HEK293T (cell line): ENCODE data around the gene RASAL3.
"Not testable (repeated sequence)": the region's sequence is repeated elsewhere in the genome, so short reads cannot be mapped to it uniquely, and the experiment has no call there.

Source experiments
- CTCF ChIA-PET: fragments of 350-600 bp; formaldehyde crosslinking; extraction: SDS; loops from one replicate; lab custom pipeline; 2021; ENCODE audit warnings: antibody characterized with exemption, inconsistent platforms; lab: Yijun Ruan, JAX
- POLR2A ChIA-PET: fragments of 350-600 bp; formaldehyde crosslinking; extraction: SDS; loops from one replicate; lab custom pipeline; 2020; ENCODE audit warnings: antibody characterized with exemption, inconsistent platforms; lab: Yijun Ruan, JAX
- DNase-seq: peaks from one replicate; pipeline ENCODE4 v3.0.0; 2012; ENCODE audit warnings: mixed read lengths; ENCODE audit errors: extremely low spot score
- ARNT ChIP-seq: fragments of 450-650 bp; IDR thresholded peaks from 2 replicates; pipeline ENCODE4 v1.6.1; 2017; ENCODE audit warnings: mild to moderate bottlenecking
- BHLHE40 ChIP-seq: fragments of 450-650 bp; IDR thresholded peaks from 2 replicates; pipeline ENCODE4 v1.6.1; 2016; ENCODE audit warnings: mild to moderate bottlenecking, moderate library complexity, borderline replicate concordance
- CTBP1 ChIP-seq: fragments of 450-650 bp; IDR thresholded peaks from 2 replicates; pipeline ENCODE4 v1.6.1; 2016; ENCODE audit warnings: borderline replicate concordance
- ELF4 ChIP-seq: fragments of 450-650 bp; IDR thresholded peaks from 2 replicates; pipeline ENCODE4 v1.6.1; 2017; ENCODE audit warnings: antibody characterized with exemption
- FOXA1 ChIP-seq: fragments of 450-650 bp; IDR thresholded peaks from 2 replicates; pipeline ENCODE4 v1.6.1; 2016; ENCODE audit warnings: mild to moderate bottlenecking
- FOXK2 ChIP-seq: fragments of 450-650 bp; IDR thresholded peaks from 2 replicates; pipeline ENCODE4 v1.6.1; 2016; ENCODE audit warnings: mild to moderate bottlenecking
- FOXM1 ChIP-seq: fragments of 450-650 bp; IDR thresholded peaks from 2 replicates; pipeline ENCODE4 v1.6.1; 2017; ENCODE audit warnings: mild to moderate bottlenecking, borderline replicate concordance
- HDGF ChIP-seq: fragments of 450-650 bp; IDR thresholded peaks from 2 replicates; pipeline ENCODE4 v1.6.1; 2017; ENCODE audit warnings: antibody characterized with exemption, borderline replicate concordance
- L3MBTL2 ChIP-seq: fragments of 450-650 bp; conservative IDR thresholded peaks from 2 replicates; pipeline ENCODE4 v1.6.1; 2016; ENCODE audit warnings: mild to moderate bottlenecking
- LEF1 ChIP-seq: fragments of 450-650 bp; IDR thresholded peaks from 2 replicates; pipeline ENCODE4 v1.6.1; 2017; ENCODE audit warnings: mild to moderate bottlenecking, borderline replicate concordance
- NFRKB ChIP-seq: fragments of 450-650 bp; IDR thresholded peaks from 2 replicates; pipeline ENCODE4 v1.6.1; 2016; ENCODE audit warnings: mild to moderate bottlenecking, moderate library complexity
- SP1 ChIP-seq: fragments of 450-650 bp; IDR thresholded peaks from 2 replicates; pipeline ENCODE4 v1.6.1; 2017
- SUZ12 ChIP-seq: fragments of 450-650 bp; IDR thresholded peaks from 2 replicates; pipeline ENCODE4 v1.6.1; 2016; ENCODE audit warnings: mild to moderate bottlenecking
- TARDBP ChIP-seq: fragments of 450-650 bp; IDR thresholded peaks from 2 replicates; pipeline ENCODE4 v1.6.1; 2016
- ZNF384 ChIP-seq: fragments of 450-650 bp; IDR thresholded peaks from 2 replicates; pipeline ENCODE4 v1.6.1; 2016
- TF ChIP-seq, protein P1 (sequence below): fragments of 450-650 bp; IDR thresholded peaks from 2 replicates; pipeline ENCODE4 v1.6.1; 2016

Gene RASAL3

DNA sequence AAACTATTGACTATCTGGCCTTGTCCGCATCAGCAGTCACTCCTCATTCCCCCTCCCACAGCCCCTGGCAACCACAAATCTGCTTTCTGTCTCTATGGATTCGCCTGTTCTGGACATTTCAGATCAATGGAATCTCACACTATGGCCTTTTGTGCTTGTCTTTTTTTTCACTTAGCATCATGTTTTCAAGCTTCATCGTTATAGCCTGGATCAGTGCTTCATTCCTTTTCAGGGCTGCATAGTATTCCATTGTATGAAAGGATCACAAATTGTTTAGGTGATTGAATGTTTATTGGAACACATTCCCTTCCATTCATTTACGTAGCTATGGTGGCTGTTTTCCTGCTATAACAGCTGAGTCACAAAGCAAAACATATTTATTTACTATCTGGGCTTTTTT is 22.7 kb upstream of the RASAL3 start:
- DNase-seq = no peak
- TF ChIP-seq ELF4 (no peak), TARDBP (no peak), FOXM1 (no peak), CTBP1 (no peak), L3MBTL2 (no peak), ZNF384 (no peak), SP1 (no peak), ARNT (no peak), HDGF (no peak), NFRKB (no peak), LEF1 (no peak), FOXA1 (no peak), SUZ12 (no peak), BHLHE40 (no peak), FOXK2 (no peak)
- TF ChIP-seq, protein P1, sequence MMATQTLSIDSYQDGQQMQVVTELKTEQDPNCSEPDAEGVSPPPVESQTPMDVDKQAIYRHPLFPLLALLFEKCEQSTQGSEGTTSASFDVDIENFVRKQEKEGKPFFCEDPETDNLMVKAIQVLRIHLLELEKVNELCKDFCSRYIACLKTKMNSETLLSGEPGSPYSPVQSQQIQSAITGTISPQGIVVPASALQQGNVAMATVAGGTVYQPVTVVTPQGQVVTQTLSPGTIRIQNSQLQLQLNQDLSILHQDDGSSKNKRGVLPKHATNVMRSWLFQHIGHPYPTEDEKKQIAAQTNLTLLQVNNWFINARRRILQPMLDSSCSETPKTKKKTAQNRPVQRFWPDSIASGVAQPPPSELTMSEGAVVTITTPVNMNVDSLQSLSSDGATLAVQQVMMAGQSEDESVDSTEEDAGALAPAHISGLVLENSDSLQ = no peak
- CTCF ChIA-PET = no interaction called here
- POLR2A ChIA-PET = no interaction called here

DNA sequence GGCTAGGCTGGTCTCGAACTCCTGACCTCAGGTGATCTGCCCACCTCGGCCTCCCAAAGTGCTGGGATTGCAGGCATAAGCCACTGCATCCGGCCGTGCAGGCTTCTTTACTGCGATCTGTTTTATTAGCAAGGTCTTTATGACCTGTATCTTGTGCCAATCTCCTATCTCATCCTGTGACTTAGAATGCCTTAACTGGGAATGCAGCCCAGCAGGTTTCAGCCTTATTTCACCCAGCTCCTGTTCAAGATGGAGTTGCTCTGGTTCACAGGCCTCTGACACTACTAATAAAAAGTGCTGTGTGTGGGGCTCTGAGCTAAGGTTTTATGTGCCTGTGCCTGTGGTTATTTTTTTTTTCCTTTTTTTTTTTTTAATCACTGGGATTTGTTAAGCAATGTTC is 21.4 kb upstream of the RASAL3 start:
- POLR2A ChIA-PET, CTCF ChIA-PET: not testable (repeated sequence)

GRCh38 chr19:15480996-15481395 is 16.7 kb upstream of the RASAL3 start:
- CTCF ChIA-PET, DNase-seq, POLR2A ChIA-PET: not testable (repeated sequence)

More for the DNA sequence above, 21.4 kb upstream of the RASAL3 start:
- not testable (repeated sequence) for DNase-seq

- TF ChIP-seq LEF1 (no peak), FOXA1 (no peak), SP1 (no peak), ELF4 (no peak), TARDBP (no peak), ARNT (no peak), CTBP1 (no peak), ZNF384 (no peak), FOXK2 (no peak), L3MBTL2 (no peak), HDGF (no peak), BHLHE40 (no peak), SUZ12 (no peak), FOXM1 (no peak)
- TF ChIP-seq, protein P1 = no peak
- ChIA-PET CTCF (interaction anchor here (0.7 kb wide), 1 partner anchor 10 kb away, joined by 3 read pairs; no protein-coding TSS in a partner anchor), POLR2A (interaction anchor here (1.1 to 1.3 kb wide), 2 partner anchors 10 to 27 kb away, joined by 3 to 4 read pairs; no protein-coding TSS in a partner anchor)
- no peak for DNase-seq
Observed at GRCh38 chr19:15479391-15480345, 15.3 kb upstream of the RASAL3 start, which contains the start of gene PGLYRP2. Gene PGLYRP2, minus strand, starts transcription at chr19:15479501. Its CDS starts 130 bp downstream, at chr19:15479371.

GRCh38 chr19:15476325-15476724 is 12.0 kb upstream of the RASAL3 start:
- CTCF ChIA-PET = no interaction called here
- no peak for DNase-seq
- POLR2A ChIA-PET = no interaction called here

DNA sequence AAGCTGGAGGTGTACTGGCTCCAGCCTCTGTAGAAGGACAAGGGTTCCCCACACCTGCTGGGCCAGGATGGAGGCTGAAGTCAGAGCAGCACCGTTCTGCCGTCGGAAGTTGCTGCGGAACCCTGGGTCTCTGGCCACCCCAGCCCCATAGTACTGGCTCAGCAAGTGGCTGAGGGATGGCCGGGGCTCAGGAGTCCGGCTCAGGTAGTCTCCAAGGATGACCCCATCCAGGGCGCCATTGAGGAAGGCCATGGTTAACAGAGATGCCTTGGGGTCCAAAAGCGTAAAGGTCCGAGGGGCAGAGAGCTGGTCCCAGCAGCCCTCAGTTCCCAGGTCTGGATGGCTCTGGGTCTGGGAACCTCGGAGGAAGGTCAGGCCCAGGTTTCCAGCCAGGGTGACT is 11.3 kb upstream of the RASAL3 start:
- CTCF ChIA-PET = no interaction called here
- TF ChIP-seq L3MBTL2 = no peak
- no peak for TF ChIP-seq ARNT
- TF ChIP-seq, protein P1 = no peak
- no peak for TF ChIP-seq SUZ12
- no peak for TF ChIP-seq ZNF384
- no peak for TF ChIP-seq TARDBP
- POLR2A ChIA-PET = no interaction called here
- DNase-seq = no peak

More at GRCh38 chr19:15476325-15476724, 12.0 kb upstream of the RASAL3 start:
- no peak for TF ChIP-seq BHLHE40
- no peak for TF ChIP-seq L3MBTL2
- no peak for TF ChIP-seq NFRKB
- no peak for TF ChIP-seq SP1
- TF ChIP-seq CTBP1 = no peak
- TF ChIP-seq, protein P1 = no peak
- TF ChIP-seq FOXM1 = no peak
